ACHN (cell line): ENCODE results near the gene ARHGAP26.
A peak's percentile ranks its signal among the peaks of the same experiment; 100 is the strongest.
"Not testable (repeated sequence)": the region's sequence is repeated elsewhere in the genome, so short reads cannot be mapped to it uniquely, and the experiment has no call there.

Source experiments
- DNase-seq: peaks from one replicate; pipeline ENCODE4 v3.0.0-alpha.2; 2015
- in situ Hi-C: cut with HindIII; loops from 2 replicates; pipeline ENCODE4 v1.10.0; 2017; ENCODE audit warnings: low sequenced_read_pairs, low pct_ligation_motif_present, low pct_unique_long_range_greater_than_20kb

ARHGAP26 gene

GRCh38 chr5:143191720-143192119 lies 421.5 kb downstream of the ARHGAP26 start:
- no peak for DNase-seq
- in situ Hi-C loops = no loop called here

GRCh38 chr5:143192191-143192900 lies 422.2 kb downstream of the ARHGAP26 start:
- no peak for DNase-seq
- in situ Hi-C loops = no loop called here

GRCh38 chr5:143194206-143194605 lies 424.0 kb downstream of the ARHGAP26 start:
- in situ Hi-C loops = no loop called here
- no peak for DNase-seq

- in situ Hi-C loops = no loop called here
Observed at GRCh38 chr5:143194713-143195112, 424.5 kb downstream of the ARHGAP26 start.

GRCh38 chr5:143195491-143195890 lies 425.3 kb downstream of the ARHGAP26 start:
- in situ Hi-C loops = no loop called here
- DNase-seq = no peak

More at GRCh38 chr5:143194713-143195112, 424.5 kb downstream of the ARHGAP26 start:
- no peak for DNase-seq

DNA sequence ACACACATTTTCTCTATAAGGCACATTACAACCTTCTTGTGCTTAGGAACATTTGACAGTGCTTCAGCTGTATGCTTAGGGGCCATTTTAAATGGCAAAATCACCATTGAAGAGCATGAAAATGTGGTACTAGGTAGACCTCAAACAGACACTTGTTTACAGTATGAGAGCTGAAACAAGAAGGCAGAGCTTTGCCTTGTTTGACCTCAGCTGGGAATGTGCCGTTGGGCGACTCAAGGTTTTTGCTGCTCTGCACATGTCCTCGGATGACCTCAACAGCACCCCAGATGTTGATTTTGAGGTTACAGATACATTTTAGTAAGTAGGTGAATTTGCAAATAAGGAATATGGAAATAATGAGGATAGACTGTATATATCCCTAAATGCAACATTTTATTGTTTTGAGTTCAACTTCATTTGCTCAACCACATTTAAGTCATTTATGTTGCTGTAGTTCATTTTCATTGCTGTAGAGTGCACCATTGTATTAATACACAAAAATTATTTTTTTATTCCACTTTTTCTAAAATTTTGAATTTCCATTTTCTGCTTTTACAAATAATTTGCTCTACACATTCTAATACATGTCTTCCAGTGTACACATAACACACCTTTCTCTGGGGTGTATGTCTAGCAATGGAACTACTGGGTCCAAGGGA lies 426.6 kb downstream of the ARHGAP26 start:
- no peak for DNase-seq
- in situ Hi-C loops = no loop called here

- in situ Hi-C loops = no loop called here
- DNase-seq = no peak
Observed at GRCh38 chr5:143197260-143197656, 427.1 kb downstream of the ARHGAP26 start.

GRCh38 chr5:143198332-143198731 lies 428.2 kb downstream of the ARHGAP26 start:
- in situ Hi-C loops = no loop called here
- DNase-seq = no peak

DNA sequence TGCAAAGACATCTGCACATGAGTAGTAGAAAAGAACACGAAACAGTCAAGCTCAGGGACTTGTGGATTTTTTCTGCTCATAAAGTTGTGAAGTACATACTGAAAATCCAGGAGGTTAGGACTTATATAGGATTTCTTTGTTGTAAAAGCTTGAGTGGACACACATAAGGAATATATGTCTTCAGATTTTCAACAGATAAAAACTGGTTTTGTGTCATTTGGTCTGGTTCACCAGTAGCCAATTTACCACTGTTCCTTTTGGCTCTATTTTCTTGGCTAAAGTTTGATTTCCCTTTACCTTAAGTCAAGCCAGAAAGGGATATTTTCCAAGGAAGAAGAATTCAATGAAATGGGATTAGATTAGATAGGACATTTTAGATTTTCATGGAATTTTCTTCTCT lies 429.0 kb downstream of the ARHGAP26 start:
- no peak for DNase-seq
- in situ Hi-C loops = no loop called here

GRCh38 chr5:143199843-143200242 lies 429.7 kb downstream of the ARHGAP26 start:
- DNase-seq = no peak
- in situ Hi-C loops = no loop called here

- in situ Hi-C loops = no loop called here
- peak; percentile 40 for DNase-seq
Observed at GRCh38 chr5:143200781-143201398, 430.7 kb downstream of the ARHGAP26 start.

DNA sequence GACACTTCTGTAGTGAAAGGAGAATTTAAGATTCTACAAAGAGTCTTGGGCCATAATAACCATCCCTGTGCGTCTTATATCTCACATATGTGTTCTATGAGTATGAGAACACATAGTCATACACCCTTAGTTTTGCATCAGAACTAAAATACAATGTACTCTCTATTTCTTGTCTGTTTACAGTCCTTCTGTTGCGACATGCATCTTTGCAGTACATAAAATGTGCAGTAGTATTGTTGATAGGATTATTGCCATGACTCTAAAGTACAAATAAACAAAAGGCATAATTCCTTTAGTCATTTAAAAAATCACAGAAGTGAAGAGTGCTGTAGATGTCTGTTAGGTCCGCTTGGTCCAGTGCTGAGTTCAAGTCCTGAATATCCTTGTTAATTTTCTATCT lies 431.4 kb downstream of the ARHGAP26 start:
- in situ Hi-C loops = no loop called here
- DNase-seq = no peak

- in situ Hi-C loops, DNase-seq: not testable (repeated sequence)
Observed at GRCh38 chr5:143203301-143203956, 433.3 kb downstream of the ARHGAP26 start.

DNA sequence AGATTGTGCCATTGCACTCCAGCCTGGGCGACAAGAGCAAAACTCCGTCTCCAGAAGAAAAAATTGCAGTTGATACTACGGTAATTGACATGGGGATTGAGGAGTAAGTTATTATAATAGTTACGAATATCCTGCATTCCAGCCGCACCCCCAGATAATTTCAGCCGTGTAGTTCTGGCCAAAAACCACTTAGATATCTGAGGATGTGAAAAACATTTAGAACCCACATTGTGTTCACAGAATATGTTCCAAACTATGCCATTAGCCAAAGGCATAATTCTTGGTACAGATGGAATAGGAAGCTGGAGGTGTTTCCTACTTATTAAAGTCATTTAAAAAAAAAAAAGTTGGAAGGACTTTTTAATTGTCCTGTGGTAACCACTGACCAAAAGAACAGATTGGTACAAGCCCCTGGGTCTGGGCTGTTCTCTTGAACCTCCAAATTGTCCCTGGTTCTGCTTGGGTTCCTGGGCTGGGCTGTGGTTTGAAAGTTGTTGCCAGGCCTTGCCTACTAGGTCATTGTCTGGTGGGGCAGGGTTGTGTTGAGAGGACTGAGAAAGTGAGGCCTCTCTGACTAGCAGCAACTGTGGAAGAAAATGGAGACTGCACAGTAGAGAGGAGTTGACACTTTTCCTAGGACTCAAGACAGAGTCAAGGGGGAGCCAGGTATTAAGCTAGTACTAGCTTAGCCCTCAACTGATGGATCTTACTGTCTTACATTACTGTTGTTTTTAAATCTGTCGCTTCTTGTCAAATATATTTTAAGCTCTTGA lies 434.5 kb downstream of the ARHGAP26 start:
- DNase-seq = no peak
- in situ Hi-C loops = no loop called here

DNA sequence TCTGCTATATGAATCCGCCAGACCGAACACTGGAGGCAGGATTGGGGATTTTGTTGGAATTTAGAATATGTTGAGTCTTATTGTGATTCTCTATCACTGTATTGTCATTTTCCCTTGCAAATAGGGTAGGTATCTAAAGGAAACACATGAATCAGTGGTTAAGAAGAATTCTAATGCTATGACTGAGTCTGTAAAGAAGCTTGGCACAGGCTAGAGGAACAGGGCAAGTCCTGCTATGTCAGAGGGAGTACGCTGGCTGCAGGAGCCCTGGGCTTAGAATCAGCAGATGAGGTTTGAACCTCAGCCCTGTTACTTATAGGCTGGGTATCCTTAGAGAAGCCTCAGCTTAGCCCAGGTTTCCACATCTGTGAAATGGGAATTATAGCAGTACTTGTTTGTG lies 435.2 kb downstream of the ARHGAP26 start:
- in situ Hi-C loops = no loop called here
- DNase-seq = peak; percentile 41

DNA sequence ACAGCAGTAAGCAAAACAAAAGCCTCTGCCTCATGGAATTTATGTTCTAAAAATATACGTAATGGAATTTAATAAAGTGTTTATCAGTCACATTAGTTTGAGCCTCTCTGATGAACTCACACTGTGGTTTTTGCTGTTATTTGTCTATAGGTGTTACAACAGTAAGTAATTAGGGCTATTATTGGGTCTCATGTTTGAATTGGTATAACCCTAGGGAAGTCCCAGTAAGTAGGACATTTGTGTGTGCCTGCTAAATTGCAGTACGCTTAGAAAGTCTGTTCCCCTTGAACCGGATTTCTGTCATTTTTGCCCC lies 435.7 kb downstream of the ARHGAP26 start:
- in situ Hi-C loops = no loop called here
- no peak for DNase-seq

GRCh38 chr5:143206196-143207053 lies 436.2 kb downstream of the ARHGAP26 start:
- in situ Hi-C loops = no loop called here

DNA sequence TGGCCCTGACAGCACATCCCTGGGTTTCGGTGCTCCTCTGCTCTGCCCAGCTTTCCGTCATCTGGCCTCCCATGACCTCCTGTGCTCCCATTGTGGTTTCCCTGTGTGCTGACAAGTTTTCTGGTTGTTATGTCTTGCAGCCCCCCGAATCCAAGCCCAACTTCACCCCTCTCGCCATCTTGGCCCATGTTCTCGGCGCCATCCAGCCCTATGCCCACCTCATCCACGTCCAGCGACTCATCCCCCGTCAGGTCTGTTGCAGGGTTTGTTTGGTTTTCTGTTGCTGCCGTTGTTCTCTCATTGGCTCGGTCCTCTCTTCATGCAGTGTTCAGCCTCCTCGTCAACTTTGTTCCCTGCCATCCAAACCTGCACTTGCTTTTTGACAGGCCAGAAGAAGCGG lies 436.9 kb downstream of the ARHGAP26 start:
- in situ Hi-C loops = no loop called here
- DNase-seq = no peak

More at GRCh38 chr5:143206196-143207053, 436.2 kb downstream of the ARHGAP26 start:
- no peak for DNase-seq
